ENCODE data around the gene SRPK3.

DNA sequence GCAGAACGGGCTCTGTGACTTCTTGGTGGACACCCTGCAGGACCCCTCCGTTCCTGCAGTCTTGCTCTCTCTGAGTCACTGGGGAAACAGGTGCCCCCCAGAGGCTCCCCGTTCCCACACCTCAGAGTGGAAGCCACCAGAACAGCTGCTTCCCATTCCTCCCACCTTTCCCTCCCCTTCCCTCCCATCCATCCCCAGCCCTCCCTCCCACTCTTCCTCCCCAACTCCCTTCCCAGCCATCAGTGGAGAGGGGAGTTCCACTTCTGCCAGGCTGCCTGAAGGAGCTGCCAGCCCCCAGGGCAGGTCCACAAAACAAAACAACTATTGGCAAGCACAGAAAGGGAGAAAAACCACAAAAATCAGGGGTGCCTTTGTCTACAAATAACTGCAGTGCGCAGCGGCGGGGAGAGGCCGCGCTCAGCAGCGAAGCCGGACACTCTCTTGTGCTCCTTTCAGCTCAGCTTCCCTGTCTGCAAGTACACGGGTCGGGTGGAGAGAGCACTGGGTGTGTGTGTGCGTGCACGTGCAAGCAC, 21.7 kb downstream of the SRPK3 start:
- TF ChIP-seq, protein P1, sequence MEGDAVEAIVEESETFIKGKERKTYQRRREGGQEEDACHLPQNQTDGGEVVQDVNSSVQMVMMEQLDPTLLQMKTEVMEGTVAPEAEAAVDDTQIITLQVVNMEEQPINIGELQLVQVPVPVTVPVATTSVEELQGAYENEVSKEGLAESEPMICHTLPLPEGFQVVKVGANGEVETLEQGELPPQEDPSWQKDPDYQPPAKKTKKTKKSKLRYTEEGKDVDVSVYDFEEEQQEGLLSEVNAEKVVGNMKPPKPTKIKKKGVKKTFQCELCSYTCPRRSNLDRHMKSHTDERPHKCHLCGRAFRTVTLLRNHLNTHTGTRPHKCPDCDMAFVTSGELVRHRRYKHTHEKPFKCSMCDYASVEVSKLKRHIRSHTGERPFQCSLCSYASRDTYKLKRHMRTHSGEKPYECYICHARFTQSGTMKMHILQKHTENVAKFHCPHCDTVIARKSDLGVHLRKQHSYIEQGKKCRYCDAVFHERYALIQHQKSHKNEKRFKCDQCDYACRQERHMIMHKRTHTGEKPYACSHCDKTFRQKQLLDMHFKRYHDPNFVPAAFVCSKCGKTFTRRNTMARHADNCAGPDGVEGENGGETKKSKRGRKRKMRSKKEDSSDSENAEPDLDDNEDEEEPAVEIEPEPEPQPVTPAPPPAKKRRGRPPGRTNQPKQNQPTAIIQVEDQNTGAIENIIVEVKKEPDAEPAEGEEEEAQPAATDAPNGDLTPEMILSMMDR (conservative IDR thresholded peaks at IDR 0.05), result no peak
- no peak for TF ChIP-seq ZFX (IDR thresholded peaks at IDR 0.05)
